ENCODE results near the gene RAB10. TPM values are rescaled to one million over a fixed set of nuclear protein-coding genes. Genes with fewer than 3 reads are reported as not detected.

Gene RAB10
- total RNA-seq, 1 experiment from 2014 or later: 138 TPM

- H3K4me2 ChIP-seq (ENCODE audit: low read length): no peak overlapping the region
- TF ChIP-seq CTCF (conservative IDR thresholded peaks at IDR 0.05; ENCODE audit: low read depth, low read length): no peak
- ChIA-PET POLR2A (ENCODE audit: unreplicated experiment) (no interaction called here), CTCF (no interaction called here)
- H3K27ac ChIP-seq (ENCODE audit: low read length): no peak overlapping the region
- H2AFZ ChIP-seq (ENCODE audit: low read length): no peak overlapping the region
- no peaks in the 10 kb centered on the region for H3K36me3 ChIP-seq (ENCODE audit: low read depth, low read length)
- no peaks in the 10 kb centered on the region for H3K9me3 ChIP-seq (ENCODE audit: low read length)
- ATAC-seq (no peak), DNase-seq (no peak)
- intact Hi-C loops (cut with micrococcal nuclease): no loop called here
- H3K9me2 ChIP-seq (replicated peaks; ENCODE audit: low read length): no peaks in the 10 kb centered on the region
- no peaks in the 10 kb centered on the region for H4K20me1 ChIP-seq (ENCODE audit: low read length)
- no peaks in the 10 kb centered on the region for H3K27me3 ChIP-seq (ENCODE audit: low read length)
- H3F3A ChIP-seq (ENCODE audit: low read length, unreplicated experiment): no peaks in the 10 kb centered on the region
- H3K9ac ChIP-seq (ENCODE audit: low read length): no peak overlapping the region
- H3K79me2 ChIP-seq (ENCODE audit: low read length): no peaks in the 10 kb centered on the region
- H3K4me1 ChIP-seq (ENCODE audit: insufficient read depth, low read length): no peaks in the 10 kb centered on the region
- no peak overlapping the region for H3K4me3 ChIP-seq (ENCODE audit: low read length)
- no TSS peak for BruUV-seq (replicated peaks)
These were observed 129.1 kb downstream of the RAB10 start for GRCh38 chr2:26162963-26163362.

- H3K9me2 ChIP-seq (replicated peaks; ENCODE audit: low read length): no peaks in the 10 kb centered on the region
- no peaks in the 10 kb centered on the region for H3K36me3 ChIP-seq (ENCODE audit: low read depth, low read length)
- H3K9me3 ChIP-seq (ENCODE audit: low read length): no peaks in the 10 kb centered on the region
- POLR2A ChIA-PET (ENCODE audit: unreplicated experiment): no interaction called here
- BruUV-seq (replicated peaks): no TSS peak
- no peak for TF ChIP-seq CTCF (conservative IDR thresholded peaks at IDR 0.05; ENCODE audit: low read depth, low read length)
- no peaks in the 10 kb centered on the region for H4K20me1 ChIP-seq (ENCODE audit: low read length)
- no peak overlapping the region for H3K27ac ChIP-seq (ENCODE audit: low read length)
- H3K79me2 ChIP-seq (ENCODE audit: low read length): no peaks in the 10 kb centered on the region
- H2AFZ ChIP-seq (ENCODE audit: low read length): no peak overlapping the region
- DNase-seq (no peak), ATAC-seq (no peak)
- CTCF ChIA-PET: no interaction called here
- H3K27me3 ChIP-seq (ENCODE audit: low read length): no peaks in the 10 kb centered on the region
- no peaks in the 10 kb centered on the region for H3K4me1 ChIP-seq (ENCODE audit: insufficient read depth, low read length)
- H3K4me2 ChIP-seq (ENCODE audit: low read length): no peak overlapping the region
- no peaks in the 10 kb centered on the region for H3F3A ChIP-seq (ENCODE audit: low read length, unreplicated experiment)
- no peak overlapping the region for H3K9ac ChIP-seq (ENCODE audit: low read length)
- intact Hi-C loops (cut with micrococcal nuclease): no loop called here
- H3K4me3 ChIP-seq (ENCODE audit: low read length): no peak overlapping the region
These were observed 130.3 kb downstream of the RAB10 start for GRCh38 chr2:26164231-26164630.

- DNase-seq: no peak
- TF ChIP-seq CTCF (conservative IDR thresholded peaks at IDR 0.05; ENCODE audit: low read depth, low read length) (no peak), EZH2phosphoT487 (IDR thresholded peaks at IDR 0.05; ENCODE audit: borderline replicate concordance, low read length) (no peak), EZH2 (IDR thresholded peaks at IDR 0.05; ENCODE audit: low read length, unreplicated experiment) (no peak)
- Histone ChIP-seq H4K20me1 (ENCODE audit: low read length) (no peaks in the 10 kb centered on the region), H3K4me1 (ENCODE audit: insufficient read depth, low read length) (no peaks in the 10 kb centered on the region), H3K9ac (ENCODE audit: low read length) (no peak overlapping the region), H3K27ac (ENCODE audit: low read length) (no peak overlapping the region), H3F3A (ENCODE audit: low read length, unreplicated experiment) (no peaks in the 10 kb centered on the region), H3K9me3 (ENCODE audit: low read length) (no peaks in the 10 kb centered on the region), H3K27me3 (ENCODE audit: low read length) (no peaks in the 10 kb centered on the region), H3K79me2 (ENCODE audit: low read length) (no peaks in the 10 kb centered on the region), H3K4me3 (ENCODE audit: low read length) (no peak overlapping the region), H2AFZ (ENCODE audit: low read length) (no peak overlapping the region), H3K36me3 (ENCODE audit: low read depth, low read length) (no peaks in the 10 kb centered on the region), H3K4me2 (ENCODE audit: low read length) (no peak overlapping the region), H3K9me2 (replicated peaks; ENCODE audit: low read length) (no peaks in the 10 kb centered on the region)
- BruUV-seq (replicated peaks): no TSS peak
- ChIA-PET CTCF (no interaction called here), POLR2A (ENCODE audit: unreplicated experiment) (no interaction called here)
- ATAC-seq: no peak
- intact Hi-C loops (cut with micrococcal nuclease): no loop called here
These were observed 130.8 kb downstream of the RAB10 start for GRCh38 chr2:26164641-26165211.
